Measurements from ENCODE around the gene PFDN4. TPM values are rescaled to one million over a fixed set of nuclear protein-coding genes. Genes with fewer than 3 reads are reported as not detected.

Gene PFDN4
- total RNA-seq, 1 donor from 2014 or later = 23.4 TPM

DNA sequence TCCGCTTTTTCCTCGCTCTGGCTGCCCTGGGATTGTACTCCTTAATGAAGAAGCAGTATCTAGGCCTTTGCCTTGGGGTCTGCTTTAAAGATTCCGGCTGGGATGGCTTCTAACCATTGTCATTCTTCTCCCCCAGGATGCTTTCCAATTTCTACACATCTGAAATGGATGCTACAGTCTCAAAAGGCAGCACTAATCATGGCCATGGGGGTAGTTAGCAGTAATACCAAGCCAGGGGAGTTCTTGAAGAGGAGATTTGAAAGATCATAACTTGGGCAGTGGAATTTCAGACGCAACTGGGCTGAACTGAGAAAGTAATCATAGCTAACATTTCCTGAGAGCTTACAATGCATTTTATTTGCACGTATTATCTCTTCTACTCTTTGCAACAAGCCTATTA, 3.4 kb upstream of the PFDN4 start:
- no peak overlapping the region for H3K27ac ChIP-seq (replicated peaks)
- peaks cover 18% of the 10 kb centered on the region for H3K4me1 ChIP-seq
- no peaks in the 10 kb centered on the region for H3K27me3 ChIP-seq (ENCODE audit: low read depth)
- intact Hi-C loops (cut with micrococcal nuclease) = no loop called here
- H3K4me3 ChIP-seq = no peak overlapping the region
- H3K36me3 ChIP-seq = no peaks in the 10 kb centered on the region
- TF ChIP-seq, protein P1, sequence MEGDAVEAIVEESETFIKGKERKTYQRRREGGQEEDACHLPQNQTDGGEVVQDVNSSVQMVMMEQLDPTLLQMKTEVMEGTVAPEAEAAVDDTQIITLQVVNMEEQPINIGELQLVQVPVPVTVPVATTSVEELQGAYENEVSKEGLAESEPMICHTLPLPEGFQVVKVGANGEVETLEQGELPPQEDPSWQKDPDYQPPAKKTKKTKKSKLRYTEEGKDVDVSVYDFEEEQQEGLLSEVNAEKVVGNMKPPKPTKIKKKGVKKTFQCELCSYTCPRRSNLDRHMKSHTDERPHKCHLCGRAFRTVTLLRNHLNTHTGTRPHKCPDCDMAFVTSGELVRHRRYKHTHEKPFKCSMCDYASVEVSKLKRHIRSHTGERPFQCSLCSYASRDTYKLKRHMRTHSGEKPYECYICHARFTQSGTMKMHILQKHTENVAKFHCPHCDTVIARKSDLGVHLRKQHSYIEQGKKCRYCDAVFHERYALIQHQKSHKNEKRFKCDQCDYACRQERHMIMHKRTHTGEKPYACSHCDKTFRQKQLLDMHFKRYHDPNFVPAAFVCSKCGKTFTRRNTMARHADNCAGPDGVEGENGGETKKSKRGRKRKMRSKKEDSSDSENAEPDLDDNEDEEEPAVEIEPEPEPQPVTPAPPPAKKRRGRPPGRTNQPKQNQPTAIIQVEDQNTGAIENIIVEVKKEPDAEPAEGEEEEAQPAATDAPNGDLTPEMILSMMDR (IDR thresholded peaks at IDR 0.05; ENCODE audit: borderline replicate concordance) = no peak
- DNase-seq = no peak
- H3K9me3 ChIP-seq (replicated peaks) = no peaks in the 10 kb centered on the region

- Histone ChIP-seq H3K27me3 (ENCODE audit: low read depth) (no peaks in the 10 kb centered on the region), H3K27ac (replicated peaks) (no peak overlapping the region), H3K9me3 (replicated peaks) (no peaks in the 10 kb centered on the region), H3K4me1 (peaks cover 27% of the 10 kb centered on the region), H3K36me3 (no peaks in the 10 kb centered on the region), H3K4me3 (no peak overlapping the region)
- TF ChIP-seq, protein P1 (IDR thresholded peaks at IDR 0.05; ENCODE audit: borderline replicate concordance) = no peak
- intact Hi-C loops (cut with micrococcal nuclease) = no loop called here
- DNase-seq = no peak
Observed at GRCh38 chr20:54205450-54205849, 2.4 kb upstream of the PFDN4 start.

- Histone ChIP-seq H3K36me3 (peaks cover 3% of the 10 kb centered on the region), H3K4me1 (peaks cover 36% of the 10 kb centered on the region), H3K27ac (replicated peaks) (peak overlapping the region; percentile 98), H3K9me3 (replicated peaks) (no peaks in the 10 kb centered on the region), H3K4me3 (peak overlapping the region; percentile 97), H3K27me3 (ENCODE audit: low read depth) (no peaks in the 10 kb centered on the region)
- intact Hi-C loops (cut with micrococcal nuclease) = no loop called here
- no peak for DNase-seq
- TF ChIP-seq, protein P1 (IDR thresholded peaks at IDR 0.05; ENCODE audit: borderline replicate concordance) = no peak
Observed at GRCh38 chr20:54207053-54207742, 689 bp upstream of the PFDN4 start.

DNA sequence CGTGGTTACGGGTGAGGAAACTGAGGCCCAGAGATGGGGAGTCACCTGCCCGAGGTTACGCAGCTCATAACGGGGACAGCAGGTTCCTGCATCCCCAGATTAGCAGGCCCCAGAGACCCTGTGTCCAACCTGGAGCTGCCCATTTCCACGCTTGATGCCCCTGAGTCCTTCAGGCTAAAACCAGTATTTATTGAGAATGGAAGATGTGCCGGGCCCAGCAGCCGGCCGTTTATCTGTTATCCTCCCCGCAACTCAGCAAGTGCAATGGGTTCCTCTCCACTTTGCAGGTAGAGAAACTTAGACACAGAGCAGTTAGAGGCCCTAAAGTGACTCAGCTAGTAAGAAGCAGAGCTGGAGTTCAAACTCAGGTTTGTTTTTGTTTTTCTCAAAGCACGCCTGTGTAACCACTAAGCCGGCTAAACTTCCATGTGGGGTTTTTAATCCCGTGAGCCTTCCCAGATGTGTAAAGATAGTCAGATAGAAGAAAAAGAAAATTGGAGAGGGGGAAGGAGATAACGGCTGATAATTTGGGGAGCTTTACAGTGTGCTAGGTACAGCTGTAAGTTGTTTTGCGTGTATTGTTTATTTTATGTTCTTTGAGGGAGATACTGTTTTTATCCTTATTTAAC, 775 bp downstream of the PFDN4 start:
- Histone ChIP-seq H3K9me3 (replicated peaks) (no peaks in the 10 kb centered on the region), H3K36me3 (peaks cover 3% of the 10 kb centered on the region), H3K27me3 (ENCODE audit: low read depth) (no peaks in the 10 kb centered on the region), H3K4me1 (peaks cover 46% of the 10 kb centered on the region), H3K27ac (replicated peaks) (peak overlapping the region; percentile 98), H3K4me3 (peak overlapping the region; percentile 97)
- intact Hi-C loops (cut with micrococcal nuclease) = no loop called here
- DNase-seq = no peak
- TF ChIP-seq, protein P1 (IDR thresholded peaks at IDR 0.05; ENCODE audit: borderline replicate concordance) = no peak

GRCh38 chr20:54209216-54209813, 1.4 kb downstream of the PFDN4 start:
- H3K27ac ChIP-seq (replicated peaks) = no peak overlapping the region
- H3K9me3 ChIP-seq (replicated peaks) = no peaks in the 10 kb centered on the region
- H3K36me3 ChIP-seq = peaks cover 3% of the 10 kb centered on the region
- H3K4me3 ChIP-seq = peak overlapping the region; percentile 97
- TF ChIP-seq, protein P1 (IDR thresholded peaks at IDR 0.05; ENCODE audit: borderline replicate concordance) = no peak
- DNase-seq = no peak
- intact Hi-C loops (cut with micrococcal nuclease) = no loop called here
- no peaks in the 10 kb centered on the region for H3K27me3 ChIP-seq (ENCODE audit: low read depth)
- peaks cover 49% of the 10 kb centered on the region for H3K4me1 ChIP-seq
